SK-N-SH treated with all-trans-retinoic acid at 6 μM for 48 hours (cell line): Measurements from ENCODE around the gene NAT16.
A peak's percentile ranks its signal among the peaks of the same experiment; 100 is the strongest.

ENCODE experiments used
- ATAC-seq: fragments of 200-7000 bp; cut with Tn5 transposase; 3 replicates; pipeline ENCODE4 v1.9.1; 2020; ENCODE audit warnings: mild to moderate bottlenecking, moderate library complexity
- ARNTL ChIP-seq: fragments of 450-650 bp; formaldehyde crosslinking; IDR thresholded peaks from 2 replicates; pipeline ENCODE4 v1.5.0; 2020; ENCODE audit warnings: low read depth, mild to moderate bottlenecking, moderate library complexity, borderline replicate concordance
- BACH2 ChIP-seq: fragments of 250-450 bp; sonication (Bioruptor Pico); IDR thresholded peaks from 2 replicates; pipeline ENCODE4 v1.9.0; 2021; ENCODE audit warnings: mild to moderate bottlenecking, borderline replicate concordance
- CSDC2 ChIP-seq: fragments of 250-450 bp; sonication (Bioruptor Pico); IDR thresholded peaks from 2 replicates; pipeline ENCODE4 v1.5.0; 2020; ENCODE audit warnings: mild to moderate bottlenecking, moderate library complexity
- CSRNP3 ChIP-seq: fragments of 250-450 bp; sonication (Bioruptor Pico); IDR thresholded peaks from 2 replicates; pipeline ENCODE4 v1.5.1; 2021; ENCODE audit warnings: mild to moderate bottlenecking, moderate library complexity
- ESRRG ChIP-seq: fragments of 250-450 bp; sonication (Bioruptor Pico); IDR thresholded peaks from 2 replicates; pipeline ENCODE4 v1.6.1; 2021; ENCODE audit warnings: mild to moderate bottlenecking
- GLIS3 ChIP-seq: fragments of 250-450 bp; sonication (Bioruptor Pico); IDR thresholded peaks from 2 replicates; pipeline ENCODE4 v1.5.0; 2020; ENCODE audit warnings: mild to moderate bottlenecking, moderate library complexity
- ISL1 ChIP-seq: fragments of 250-450 bp; sonication (Bioruptor Pico); IDR thresholded peaks from 2 replicates; pipeline ENCODE4 v2.1.2; 2022; ENCODE audit warnings: mild to moderate bottlenecking, moderate library complexity
- OSR1 ChIP-seq: fragments of 250-450 bp; sonication (Bioruptor Pico); IDR thresholded peaks from 2 replicates; pipeline ENCODE4 v1.8.0; 2022; ENCODE audit warnings: moderate library complexity, mild to moderate bottlenecking, inconsistent platforms
- PPARA ChIP-seq: fragments of 250-450 bp; sonication (Bioruptor Pico); IDR thresholded peaks from 2 replicates; pipeline ENCODE4 v1.5.0; 2020; ENCODE audit warnings: mild to moderate bottlenecking, borderline replicate concordance
- RARB ChIP-seq: fragments of 250-450 bp; sonication (Bioruptor Pico); IDR thresholded peaks from 2 replicates; pipeline ENCODE4 v1.8.0; 2021; ENCODE audit warnings: mild to moderate bottlenecking, moderate library complexity
- SNAI2 ChIP-seq: fragments of 250-450 bp; sonication (Bioruptor Pico); IDR thresholded peaks from 2 replicates; pipeline ENCODE4 v1.5.0; 2020; ENCODE audit warnings: mild to moderate bottlenecking, moderate library complexity
- TCF4 ChIP-seq: fragments of 250-450 bp; sonication (Bioruptor Pico); IDR thresholded peaks from 2 replicates; pipeline ENCODE4 v1.8.0; 2021; ENCODE audit warnings: mild to moderate bottlenecking, moderate library complexity, borderline replicate concordance
- TOX ChIP-seq: fragments of 250-450 bp; sonication (Bioruptor Pico); IDR thresholded peaks from 2 replicates; pipeline ENCODE4 v1.8.0; 2021; ENCODE audit warnings: mild to moderate bottlenecking, moderate library complexity, borderline replicate concordance
- TSHZ2 ChIP-seq: fragments of 250-450 bp; sonication (Bioruptor Pico); IDR thresholded peaks from 2 replicates; pipeline ENCODE4 v1.5.0; 2020; ENCODE audit warnings: mild to moderate bottlenecking, moderate library complexity
- ZC3H10 ChIP-seq: fragments of 250-450 bp; sonication (Bioruptor Pico); IDR thresholded peaks from 2 replicates; pipeline ENCODE4 v1.5.1; 2021; ENCODE audit warnings: mild to moderate bottlenecking, moderate library complexity
- ZFP3 ChIP-seq: fragments of 250-450 bp; sonication (Bioruptor Pico); IDR thresholded peaks from 2 replicates; pipeline ENCODE4 v1.5.0; 2020; ENCODE audit warnings: mild to moderate bottlenecking, moderate library complexity
- ZFP30 ChIP-seq: fragments of 450-650 bp; formaldehyde crosslinking; IDR thresholded peaks from 2 replicates; pipeline ENCODE4 v1.5.0; 2022; ENCODE audit warnings: mild to moderate bottlenecking, moderate library complexity
- ZNF70 ChIP-seq: fragments of 450-650 bp; formaldehyde crosslinking; IDR thresholded peaks from 2 replicates; pipeline ENCODE4 v1.5.0; 2020; ENCODE audit warnings: mild to moderate bottlenecking, moderate library complexity
- ZNF8 ChIP-seq: fragments of 450-650 bp; formaldehyde crosslinking; IDR thresholded peaks from 2 replicates; pipeline ENCODE4 v1.5.0; 2020; ENCODE audit warnings: mild to moderate bottlenecking, moderate library complexity
- TF ChIP-seq, protein P1 (sequence below): fragments of 250-450 bp; sonication (Bioruptor Pico); IDR thresholded peaks from 2 replicates; pipeline ENCODE4 v1.5.1; 2020; ENCODE audit warnings: low read depth, mild to moderate bottlenecking, moderate library complexity
- TF ChIP-seq, protein P2 (sequence below): fragments of 250-450 bp; sonication (Bioruptor Pico); IDR thresholded peaks from 2 replicates; pipeline ENCODE4 v1.8.0; 2020; ENCODE audit warnings: mild to moderate bottlenecking, moderate library complexity, borderline replicate concordance

The NAT16 gene

GRCh38 chr7:101129603-101130117 lies 50.4 kb downstream of the NAT16 start:
- no peak for TF ChIP-seq CSDC2
- no peak for TF ChIP-seq OSR1 (CRISPR knock-in tag)
- no peak for TF ChIP-seq BACH2 (CRISPR knock-in tag)
- no peak for TF ChIP-seq SNAI2 (CRISPR knock-in tag)
- TF ChIP-seq, protein P1, sequence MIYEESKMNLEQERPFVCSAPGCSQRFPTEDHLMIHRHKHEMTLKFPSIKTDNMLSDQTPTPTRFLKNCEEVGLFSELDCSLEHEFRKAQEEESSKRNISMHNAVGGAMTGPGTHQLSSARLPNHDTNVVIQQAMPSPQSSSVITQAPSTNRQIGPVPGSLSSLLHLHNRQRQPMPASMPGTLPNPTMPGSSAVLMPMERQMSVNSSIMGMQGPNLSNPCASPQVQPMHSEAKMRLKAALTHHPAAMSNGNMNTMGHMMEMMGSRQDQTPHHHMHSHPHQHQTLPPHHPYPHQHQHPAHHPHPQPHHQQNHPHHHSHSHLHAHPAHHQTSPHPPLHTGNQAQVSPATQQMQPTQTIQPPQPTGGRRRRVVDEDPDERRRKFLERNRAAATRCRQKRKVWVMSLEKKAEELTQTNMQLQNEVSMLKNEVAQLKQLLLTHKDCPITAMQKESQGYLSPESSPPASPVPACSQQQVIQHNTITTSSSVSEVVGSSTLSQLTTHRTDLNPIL (CRISPR knock-in tag): no peak
- no peak for TF ChIP-seq ARNTL (CRISPR knock-in tag)
- TF ChIP-seq TOX (CRISPR knock-in tag): no peak
- TF ChIP-seq ZC3H10: no peak
- no peak for TF ChIP-seq RARB (CRISPR knock-in tag)
- TF ChIP-seq ZFP30 (CRISPR knock-in tag): no peak
- TF ChIP-seq GLIS3 (CRISPR knock-in tag): no peak
- no peak for TF ChIP-seq TSHZ2 (CRISPR knock-in tag)
- no peak for TF ChIP-seq ZNF8 (CRISPR knock-in tag)
- TF ChIP-seq TCF4: no peak
- TF ChIP-seq, protein P2, sequence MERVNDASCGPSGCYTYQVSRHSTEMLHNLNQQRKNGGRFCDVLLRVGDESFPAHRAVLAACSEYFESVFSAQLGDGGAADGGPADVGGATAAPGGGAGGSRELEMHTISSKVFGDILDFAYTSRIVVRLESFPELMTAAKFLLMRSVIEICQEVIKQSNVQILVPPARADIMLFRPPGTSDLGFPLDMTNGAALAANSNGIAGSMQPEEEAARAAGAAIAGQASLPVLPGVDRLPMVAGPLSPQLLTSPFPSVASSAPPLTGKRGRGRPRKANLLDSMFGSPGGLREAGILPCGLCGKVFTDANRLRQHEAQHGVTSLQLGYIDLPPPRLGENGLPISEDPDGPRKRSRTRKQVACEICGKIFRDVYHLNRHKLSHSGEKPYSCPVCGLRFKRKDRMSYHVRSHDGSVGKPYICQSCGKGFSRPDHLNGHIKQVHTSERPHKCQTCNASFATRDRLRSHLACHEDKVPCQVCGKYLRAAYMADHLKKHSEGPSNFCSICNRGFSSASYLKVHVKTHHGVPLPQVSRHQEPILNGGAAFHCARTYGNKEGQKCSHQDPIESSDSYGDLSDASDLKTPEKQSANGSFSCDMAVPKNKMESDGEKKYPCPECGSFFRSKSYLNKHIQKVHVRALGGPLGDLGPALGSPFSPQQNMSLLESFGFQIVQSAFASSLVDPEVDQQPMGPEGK: no peak
- no peak for TF ChIP-seq ESRRG (CRISPR knock-in tag)
- TF ChIP-seq PPARA (CRISPR knock-in tag): no peak
- no peak for TF ChIP-seq ISL1 (CRISPR knock-in tag)
- TF ChIP-seq ZNF70 (CRISPR knock-in tag): no peak
- no peak for TF ChIP-seq ZFP3 (CRISPR knock-in tag)
- TF ChIP-seq, all 23 proteins: peak for 0
- no peak for ATAC-seq

DNA sequence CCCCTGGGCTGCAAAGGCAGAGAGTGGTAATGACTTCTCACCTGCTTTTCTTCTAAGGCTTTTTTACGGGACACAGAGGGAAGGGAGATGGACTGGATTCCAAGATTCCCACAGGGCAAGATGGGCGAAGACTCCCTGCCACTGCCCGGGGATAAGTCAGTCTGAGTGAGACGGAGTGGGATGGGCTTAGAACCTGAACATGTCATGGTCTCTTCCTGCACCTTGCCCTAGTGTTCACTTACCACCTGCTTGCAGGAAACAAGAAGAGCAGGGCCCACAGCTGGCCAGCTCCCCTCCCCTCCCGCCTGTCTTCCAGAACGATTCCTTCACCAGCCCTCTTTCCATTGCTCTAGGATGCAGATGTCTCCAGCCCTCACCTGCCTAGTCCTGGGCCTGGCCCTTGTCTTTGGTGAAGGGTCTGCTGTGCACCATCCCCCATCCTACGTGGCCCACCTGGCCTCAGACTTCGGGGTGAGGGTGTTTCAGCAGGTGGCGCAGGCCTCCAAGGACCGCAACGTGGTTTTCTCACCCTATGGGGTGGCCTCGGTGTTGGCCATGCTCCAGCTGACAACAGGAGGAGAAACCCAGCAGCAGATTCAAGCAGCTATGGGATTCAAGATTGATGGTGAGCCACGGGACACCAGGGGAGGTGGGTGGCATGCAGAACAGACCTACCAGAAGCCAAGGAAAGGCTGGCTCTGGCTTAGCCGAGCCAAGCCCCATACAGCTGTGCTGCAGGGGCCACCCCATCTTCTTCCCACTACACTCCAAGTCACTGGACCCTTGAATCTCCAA lies 51.9 kb downstream of the NAT16 start:
- peak; percentile 11 for ATAC-seq
- TF ChIP-seq TSHZ2 (CRISPR knock-in tag) (no peak), PPARA (CRISPR knock-in tag) (no peak), SNAI2 (CRISPR knock-in tag) (no peak), ISL1 (CRISPR knock-in tag) (no peak), TOX (CRISPR knock-in tag) (no peak), CSRNP3 (no peak), BACH2 (CRISPR knock-in tag) (no peak), RARB (CRISPR knock-in tag) (no peak), ZFP30 (CRISPR knock-in tag) (no peak), OSR1 (CRISPR knock-in tag) (no peak), ZC3H10 (no peak), ESRRG (CRISPR knock-in tag) (no peak)
- TF ChIP-seq, protein P2: no peak
